Subcutaneous adipose tissue (tissue), 4 donors: ENCODE data around the gene ROBO4. TPM values are rescaled to one million over a fixed set of nuclear protein-coding genes. Genes with fewer than 3 reads are reported as not detected.

Experiments used
- CTCF ChIP-seq: fragments of 450-650 bp; IDR thresholded peaks from one replicate; pipeline ENCODE4 v1.5.1; 2016; ENCODE audit warnings: low read depth, mild to moderate bottlenecking, control low read depth, antibody characterized with exemption, moderate library complexity
- total RNA-seq, 4 donors: library from RNA; depleted of rRNA; stranded (reverse); fragments of >200 nt; gene quantifications; one replicate each; pipeline ENCODE4 v1.1.0, GENCODE V29; 2016

Gene ROBO4
- total RNA-seq, 4 donors from 2014 or later = 17.5 to 152 (median 21.0) TPM

- TF ChIP-seq CTCF = no peak
Measured at GRCh38 chr11:124865902-124866851, 31.5 kb downstream of the ROBO4 start.

GRCh38 chr11:124865181-124865901 is 32.3 kb downstream of the ROBO4 start, which contains the start of gene ROBO3:
Gene ROBO3, plus strand, starts transcription at chr11:124865432. Its CDS starts 146 bp downstream, at chr11:124865578.
- no peak for TF ChIP-seq CTCF

- TF ChIP-seq CTCF = no peak
Measured at GRCh38 chr11:124864892-124865180, 32.8 kb downstream of the ROBO4 start.

GRCh38 chr11:124864176-124864891 is 33.3 kb downstream of the ROBO4 start:
- no peak for TF ChIP-seq CTCF

GRCh38 chr11:124863826-124864165 is 33.9 kb downstream of the ROBO4 start:
- TF ChIP-seq CTCF = no peak

GRCh38 chr11:124863137-124863825 is 34.4 kb downstream of the ROBO4 start:
- no peak for TF ChIP-seq CTCF
